HG02798 (cell line): ENCODE measurements around the gene SRP9.
"Not testable (repeated sequence)": the region's sequence is repeated elsewhere in the genome, so short reads cannot be mapped to it uniquely, and the experiment has no call there.

Source experiments
- ATAC-seq: cut with Tn5 transposase; IDR thresholded peaks from one replicate; pipeline ENCODE4 v1.9.1; 2021; ENCODE audit warnings: mild to moderate bottlenecking; ENCODE audit not compliant: unreplicated experiment, poor library complexity

Gene SRP9

DNA sequence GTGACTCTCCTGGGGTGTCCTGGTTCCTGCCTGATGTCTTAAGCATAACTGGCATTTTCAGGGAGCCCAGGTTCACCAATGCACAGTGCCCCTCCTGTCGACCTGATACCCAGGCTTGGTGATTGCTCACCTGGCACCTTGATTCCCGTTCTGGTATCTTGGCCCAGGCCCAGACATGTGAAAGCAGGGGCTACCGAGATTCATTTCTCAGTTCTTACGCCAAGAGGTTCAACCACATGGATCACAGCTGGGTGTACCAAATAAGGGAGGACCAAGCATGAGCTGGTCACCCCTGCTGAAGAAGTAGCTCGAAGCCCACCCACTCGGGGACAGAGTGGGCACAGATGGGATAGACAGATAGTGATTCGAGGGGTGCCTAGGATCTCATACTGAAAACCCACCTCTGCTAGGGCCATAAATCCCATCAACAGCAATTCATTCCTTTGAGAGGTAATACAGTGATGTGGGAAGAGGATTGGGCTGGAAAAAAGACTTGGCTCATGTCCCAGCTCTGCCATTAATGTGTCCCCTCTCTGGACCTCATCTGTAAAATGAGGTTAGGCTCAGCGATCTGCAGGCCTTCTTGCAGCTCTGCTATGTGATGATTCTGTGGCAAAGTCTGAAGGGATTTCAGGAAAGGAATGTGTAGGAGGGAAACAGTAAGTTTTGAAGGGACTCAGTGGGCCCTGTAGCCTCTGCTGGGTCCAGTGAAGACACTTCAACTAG, 35.0 kb downstream of the SRP9 start:
- ATAC-seq, result no peak

- no peak for ATAC-seq
These were observed 35.8 kb downstream of the SRP9 start for GRCh38 chr1:225813214-225813964.

- no peak for ATAC-seq
These were observed 36.8 kb downstream of the SRP9 start for GRCh38 chr1:225814381-225814780.

- not testable (repeated sequence) for ATAC-seq
These were observed 37.5 kb downstream of the SRP9 start for GRCh38 chr1:225815090-225815489.

- no peak for ATAC-seq
These were observed 38.0 kb downstream of the SRP9 start for GRCh38 chr1:225815526-225816178.

DNA sequence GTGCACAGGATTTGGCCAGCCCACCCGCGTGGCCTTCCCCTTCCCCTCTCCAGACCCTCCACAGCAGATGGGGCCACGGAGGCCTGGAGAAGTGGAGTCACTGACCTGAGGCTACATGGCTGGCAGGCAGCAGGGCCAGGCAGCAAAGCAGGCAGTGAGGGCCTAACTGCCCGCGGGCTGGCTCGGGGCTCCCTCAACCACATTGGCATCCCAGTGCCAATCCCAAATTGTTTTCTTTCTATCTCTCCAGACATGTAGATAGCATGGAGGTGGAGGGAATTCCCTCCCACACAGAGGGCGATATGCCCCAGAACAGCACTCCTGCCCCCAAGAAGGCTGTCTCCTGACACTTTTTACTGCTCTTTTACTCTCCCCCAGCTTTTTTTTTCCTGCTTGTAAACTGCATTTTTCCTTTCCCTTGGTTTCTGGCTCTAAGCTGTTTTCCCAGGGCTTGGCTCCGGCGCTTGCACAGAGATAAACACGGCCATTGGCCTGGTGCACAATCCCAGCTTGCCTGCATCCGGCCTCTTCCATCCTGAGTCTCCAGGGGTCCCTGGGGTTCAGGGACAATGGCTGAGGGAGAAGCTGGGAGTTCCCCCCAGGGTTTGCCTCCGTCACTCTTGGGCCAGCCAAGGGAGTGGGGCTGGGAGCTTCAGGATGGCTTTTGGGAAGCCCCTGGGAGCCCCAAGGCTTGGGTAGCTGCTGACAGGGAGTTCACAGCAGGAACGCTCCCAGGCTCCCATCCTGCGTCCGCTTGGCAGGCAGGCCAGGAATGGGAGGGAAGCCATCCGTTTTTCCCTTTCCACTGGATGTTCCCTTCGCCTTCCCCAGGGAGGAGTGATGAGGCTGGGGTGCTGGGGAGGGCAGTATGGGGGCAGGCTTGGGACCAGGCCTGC, 39.3 kb downstream of the SRP9 start:
- no peak for ATAC-seq

GRCh38 chr1:225817611-225818061, 40.0 kb downstream of the SRP9 start:
- no peak for ATAC-seq

DNA sequence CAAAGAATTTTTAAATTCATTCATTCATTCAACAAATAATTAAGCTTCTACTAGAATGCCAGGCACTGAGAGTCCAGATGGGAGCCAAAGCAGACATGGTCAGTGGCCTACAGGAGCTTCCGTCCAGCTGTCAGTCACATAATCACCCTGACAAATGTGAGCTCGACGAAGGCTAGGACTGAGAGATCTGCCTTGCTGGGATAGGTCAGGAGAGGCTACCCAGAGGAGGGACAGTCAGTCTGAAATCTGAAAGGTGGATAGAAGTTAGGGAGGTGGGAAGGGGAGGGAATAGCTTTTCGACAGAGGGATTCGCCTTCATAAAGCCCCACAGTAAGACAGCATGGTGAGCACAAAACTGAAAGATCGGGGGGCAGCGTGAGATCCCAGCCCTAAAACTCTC, 40.6 kb downstream of the SRP9 start:
- no peak for ATAC-seq

DNA sequence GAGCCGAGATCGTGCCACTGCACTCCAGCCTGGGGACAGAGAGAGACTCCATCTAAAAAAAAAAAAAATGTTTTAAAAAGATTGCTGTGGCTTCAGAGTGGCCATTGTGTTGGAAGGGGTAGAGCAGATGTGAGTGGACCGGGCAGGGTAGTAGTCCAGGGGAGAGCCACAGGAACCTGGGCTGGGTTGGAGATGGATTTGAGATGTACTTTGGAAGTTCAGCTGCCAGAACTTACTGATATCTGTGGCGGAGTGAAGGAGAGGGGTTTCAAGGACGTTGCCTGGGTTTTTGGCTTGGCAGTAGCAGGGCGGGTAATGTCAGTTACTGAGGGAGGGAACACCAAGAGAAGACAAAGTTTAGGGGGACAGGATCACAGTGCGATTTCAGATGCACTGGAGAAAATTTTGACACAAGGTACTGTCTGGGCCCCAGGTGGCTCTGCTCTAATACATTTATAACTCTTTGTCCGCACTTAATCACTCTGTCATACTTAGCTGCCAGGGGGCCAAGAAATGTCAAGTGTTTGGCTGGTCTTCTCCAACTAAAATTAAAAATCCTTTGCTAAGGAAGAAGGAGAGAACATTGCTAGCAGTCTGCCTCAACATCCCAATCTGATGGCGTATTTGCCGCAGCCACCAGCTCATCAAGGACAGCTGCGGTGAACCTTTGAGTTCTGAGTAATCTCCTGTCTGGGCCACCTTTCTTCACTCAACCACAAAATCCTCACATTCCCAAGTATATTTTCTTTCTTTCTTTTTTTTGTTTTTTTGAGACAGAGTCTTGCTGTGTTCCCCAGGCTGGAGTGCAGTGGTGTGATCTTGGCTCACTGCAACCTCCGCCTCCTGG, 41.9 kb downstream of the SRP9 start:
- ATAC-seq, result no peak

GRCh38 chr1:225820522-225821120, 43.0 kb downstream of the SRP9 start:
- ATAC-seq, result no peak

GRCh38 chr1:225822655-225823403, 45.2 kb downstream of the SRP9 start:
- ATAC-seq, result no peak

DNA sequence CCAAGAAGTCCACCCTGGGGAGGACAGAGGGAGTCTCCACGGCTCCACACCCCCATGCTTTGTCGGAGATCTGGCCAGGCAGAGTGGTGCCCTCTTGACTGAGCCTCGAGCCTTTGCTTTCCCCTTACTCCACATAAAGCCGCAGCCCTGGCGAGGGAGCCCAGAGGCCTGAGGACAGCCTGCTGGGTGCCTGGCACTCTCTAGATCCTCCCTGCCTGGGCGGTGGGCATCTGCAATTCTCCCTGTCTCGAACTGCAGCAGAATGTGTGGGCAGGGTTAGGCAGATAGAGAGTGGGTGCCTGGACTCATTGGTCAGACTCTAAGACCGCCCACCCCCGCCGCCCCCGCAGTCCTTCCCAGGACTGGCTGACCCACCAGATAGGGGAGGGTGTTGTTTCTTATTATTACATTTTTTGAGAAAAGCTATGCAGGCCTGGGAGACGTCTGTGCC, 46.2 kb downstream of the SRP9 start:
- ATAC-seq, result no peak

- ATAC-seq, result no peak
These were observed 46.9 kb downstream of the SRP9 start for GRCh38 chr1:225824533-225824941.

DNA sequence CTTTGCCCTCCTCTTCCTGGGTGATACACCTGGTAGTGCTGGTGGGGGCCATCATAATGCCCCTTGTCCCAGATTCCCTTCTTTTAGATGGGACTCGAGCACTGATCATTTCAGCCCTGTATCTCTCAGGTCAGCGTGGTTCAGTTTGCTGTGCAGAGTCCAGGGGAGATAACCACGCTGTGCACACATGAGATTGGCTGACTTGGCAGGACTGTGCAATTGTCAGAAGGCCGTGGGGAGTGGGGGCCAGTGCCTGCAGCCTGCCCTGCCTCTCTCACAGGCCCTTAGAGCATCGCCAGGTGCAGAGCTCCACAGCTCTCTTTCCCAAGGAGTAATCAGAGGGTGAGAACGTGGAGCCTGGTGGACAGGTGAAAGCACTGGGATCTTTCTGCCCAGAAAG, 47.5 kb downstream of the SRP9 start:
- ATAC-seq, result no peak

DNA sequence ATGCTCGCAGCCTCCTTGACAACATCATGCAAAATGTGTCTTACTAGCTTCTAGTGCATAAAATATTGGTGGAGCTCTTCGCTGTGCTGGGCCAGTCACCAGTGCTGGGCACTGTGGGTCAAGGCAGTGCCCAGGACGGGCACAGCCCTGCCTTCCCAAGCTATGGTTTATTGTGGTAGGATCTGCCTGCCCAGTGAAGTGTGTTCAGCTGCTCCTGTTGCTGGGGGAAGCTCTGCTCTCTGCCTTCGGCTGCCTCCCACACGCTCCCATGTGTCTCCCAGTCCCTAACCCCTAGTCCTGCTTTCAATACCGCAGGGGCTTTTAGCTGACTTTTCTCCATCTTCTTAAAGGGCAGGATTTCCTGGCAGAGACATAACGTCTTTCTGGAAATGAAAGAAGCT, 48.0 kb downstream of the SRP9 start:
- ATAC-seq, result no peak

GRCh38 chr1:225827076-225827475, 49.5 kb downstream of the SRP9 start:
- no peak for ATAC-seq

- no peak for ATAC-seq
These were observed 51.2 kb downstream of the SRP9 start for GRCh38 chr1:225828706-225829345.

DNA sequence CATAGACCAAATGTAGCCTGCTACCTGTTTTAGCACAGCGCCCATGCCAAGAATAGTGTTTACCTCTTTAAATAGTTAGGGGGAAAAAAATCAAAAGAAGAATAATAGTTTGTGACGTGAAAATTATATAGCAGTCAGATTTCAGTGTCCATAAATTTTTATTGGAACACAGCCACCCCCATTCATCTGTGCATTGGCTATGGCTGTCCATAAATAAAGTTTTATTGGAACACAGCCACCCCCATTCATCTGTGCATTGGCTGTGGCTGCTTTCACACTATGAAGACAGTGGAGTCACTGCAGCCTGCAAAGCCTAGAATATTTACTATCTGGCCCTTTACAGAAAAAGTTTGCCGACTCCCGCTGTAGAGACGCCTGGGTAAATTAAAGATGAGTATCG, 53.2 kb downstream of the SRP9 start:
- ATAC-seq, result no peak
